ENCODE data around the gene NECTIN4.

DNA sequence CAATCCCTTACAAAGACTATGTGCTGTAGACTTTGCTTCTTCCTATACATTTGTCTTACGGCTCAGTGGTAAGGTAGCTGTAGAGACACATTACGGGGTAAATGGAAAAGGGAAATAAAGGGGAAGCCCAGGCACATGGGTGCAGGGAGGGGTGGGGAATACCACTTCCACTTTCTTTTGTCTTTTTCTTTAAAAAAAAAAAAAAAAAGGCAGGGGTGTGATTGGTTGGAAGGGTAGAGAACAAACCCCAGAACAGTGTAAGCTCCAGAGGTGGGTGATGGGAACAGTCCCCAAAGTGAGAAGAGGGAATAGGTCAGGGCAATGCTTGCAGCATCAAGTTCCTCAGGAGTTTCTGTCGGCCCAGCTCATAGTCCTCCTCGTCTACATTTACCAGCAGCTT lies 32.5 kb upstream of the NECTIN4 start:
- TF ChIP-seq CTCF (conservative IDR thresholded peaks at IDR 0.05 in 1 of 2, IDR thresholded peaks at IDR 0.05 in 1 of 2; ENCODE audit: extremely low read depth in 1 of 2, insufficient read depth in 1 of 2, low read depth in 1 of 2, low read length in 2 of 2) (no peak), EZH2 (IDR thresholded peaks at IDR 0.05; ENCODE audit: borderline replicate concordance, low read length) (no peak)

Measured in mammary epithelial cell (primary cell).